GM12878 (cell line): ENCODE data around the gene CRYAB. TPM values are rescaled to one million over a fixed set of nuclear protein-coding genes. Genes with fewer than 3 reads are reported as not detected.

ENCODE experiments used
- ATAC-seq: fragments of 200-7000 bp; cut with Tn5 transposase; 3 replicates; pipeline ENCODE4 v1.9.1; 2020; ENCODE audit warnings: mild to moderate bottlenecking, moderate library complexity
- BruUV-seq: library from RNA; stranded (reverse); fragments of 400-500 nt; replicated peaks from 2 replicates; lab custom pipeline; 2021; lab: Mats Ljungman, UMichigan
- CTCF ChIA-PET: fragments of 300-600 bp; sonication (Branson Sonifier 250); formaldehyde crosslinking; extraction: SDS; loops from one replicate; lab custom pipeline; 2021; ENCODE audit warnings: inconsistent platforms; lab: Yijun Ruan, JAX
- POLR2A ChIA-PET: fragments of 350-600 bp; formaldehyde crosslinking; extraction: SDS; loops from one replicate; lab custom pipeline; 2021; ENCODE audit warnings: inconsistent platforms; lab: Charles Lee
- RAD21 ChIA-PET: fragments of 300-600 bp; sonication (Branson Sonifier 250); formaldehyde crosslinking; loops from one replicate; lab custom pipeline; 2023; ENCODE audit warnings: antibody characterized with exemption; ENCODE audit not compliant: unreplicated experiment; lab: Charles Lee
- SMC1A ChIA-PET: fragments of 300-600 bp; sonication (Branson Sonifier 250); formaldehyde crosslinking; loops from one replicate; lab custom pipeline; 2023; ENCODE audit not compliant: unreplicated experiment, uncharacterized antibody; lab: Charles Lee
- DNase-seq: peaks from one replicate; pipeline ENCODE4 v3.0.0-alpha.2; 2011; ENCODE audit warnings: low read depth, low spot score
- FAIRE-seq: peaks from 3 replicates; lab custom pipeline; 2011; peaks lifted over from hg19 to GRCh38; lab: Jason Lieb, UNC
- H2AFZ ChIP-seq: 2 replicates; pipeline ENCODE4 v1.6.0; 2011; ENCODE audit warnings: low read depth, low read length, control low read depth; ENCODE audit not compliant: control insufficient read depth
- H3K27ac ChIP-seq: 2 replicates; pipeline ENCODE4 v1.5.1; 2011; ENCODE audit warnings: control low read depth; ENCODE audit not compliant: control insufficient read depth, insufficient read depth
- H3K27me3 ChIP-seq, 2 experiments: replicated peaks in 1 of 2; 2 replicates each; pipeline versions ENCODE4 v1.6.0 to v1.6.1; 2011; ENCODE audit warnings: low read length in 1 of 2; ENCODE audit not compliant: control insufficient read depth in 2 of 2, insufficient read depth in 2 of 2
- H3K36me3 ChIP-seq, 2 experiments: 2 replicates each; pipeline ENCODE4 v1.5.1; 2011; ENCODE audit warnings: low read length in 1 of 2; ENCODE audit not compliant: control insufficient read depth in 2 of 2, insufficient read depth in 2 of 2
- H3K4me1 ChIP-seq: 2 replicates; pipeline ENCODE4 v1.6.1; 2011; ENCODE audit warnings: mild to moderate bottlenecking, low read length, moderate library complexity, mixed read lengths; ENCODE audit not compliant: control insufficient read depth, insufficient read depth
- H3K4me2 ChIP-seq: 2 replicates; pipeline ENCODE4 v1.6.0; 2011; ENCODE audit warnings: control low read depth; ENCODE audit not compliant: control insufficient read depth, insufficient read depth
- H3K4me3 ChIP-seq: fragments of 200-600 bp; sonication (generic); 2 replicates; pipeline ENCODE4 v1.5.1; 2016
- H3K79me2 ChIP-seq: 2 replicates; pipeline ENCODE4 v1.6.0; 2011; ENCODE audit warnings: low read length; ENCODE audit not compliant: control insufficient read depth, insufficient read depth
- H3K9ac ChIP-seq: 2 replicates; pipeline ENCODE4 v1.8.0; 2011; ENCODE audit warnings: low read length, control low read depth, mixed read lengths; ENCODE audit not compliant: control insufficient read depth, insufficient read depth
- H3K9me3 ChIP-seq: replicated peaks from 3 replicates; pipeline ENCODE4 v1.5.1; 2011; ENCODE audit warnings: mild to moderate bottlenecking, low read length; ENCODE audit not compliant: control insufficient read depth, insufficient read depth
- H4K20me1 ChIP-seq: 2 replicates; pipeline ENCODE4 v1.6.0; 2011; ENCODE audit not compliant: control insufficient read depth, insufficient read depth
- ASH2L ChIP-seq: fragments of 300-600, 200-600 bp; sonication (generic); IDR thresholded peaks from 2 replicates; pipeline ENCODE4 v1.6.1; 2017; ENCODE audit warnings: low read depth, mild to moderate bottlenecking, borderline replicate concordance
- BCL3 ChIP-seq: IDR thresholded peaks from 2 replicates; pipeline ENCODE4 v1.6.1; 2011; ENCODE audit warnings: borderline replicate concordance, low read depth, mild to moderate bottlenecking, moderate library complexity, low read length; ENCODE audit not compliant: insufficient read depth, poor library complexity, severe bottlenecking
- MEF2B ChIP-seq: fragments of 450-650 bp; IDR thresholded peaks from 2 replicates; pipeline ENCODE4 v1.6.1; 2018; ENCODE audit warnings: mild to moderate bottlenecking, moderate library complexity; ENCODE audit not compliant: partially characterized antibody, poor library complexity, severe bottlenecking
- TBL1XR1 ChIP-seq: IDR thresholded peaks from 2 replicates; pipeline ENCODE4 v1.6.1; 2012; ENCODE audit warnings: low read depth, low read length, improper control_type of control experiment
- ZBED1 ChIP-seq: IDR thresholded peaks from 2 replicates; pipeline ENCODE4 v1.6.1; 2016; ENCODE audit warnings: borderline replicate concordance
- WGBS: methylation state at CpG from one replicate; pipeline ENCODE4 v1.1.6; 2016; ENCODE audit warnings: low lambda C conversion rate; ENCODE audit not compliant: insufficient replicate concordance, insufficient coverage; ENCODE audit errors: missing lambda C conversion rate; 5-methylcytosine and 5-hydroxymethylcytosine counted together
- in situ Hi-C: fragments of 300-500 bp; cut with MboI; formaldehyde crosslinking; loops from 9 replicates; pipeline ENCODE4 v1.14.3; 2018; ENCODE audit warnings: mixed read lengths
- intact Hi-C: fragments of 100-400 bp; cut with micrococcal nuclease; formaldehyde crosslinking; loops from one replicate; pipeline ENCODE4 v1.14.2; 2022; ENCODE audit not compliant: unreplicated experiment
- polyA plus RNA-seq, 11 experiments: library from polyadenylated mRNA; depleted of rRNA in 4 of 11; unstranded in 6 of 11; stranded (reverse) in 5 of 11; fragments of >200 nt; fragmentation: Nextera tagmentation in 4 of 11; fragmentation: Illumina TruSeq in 1 of 11; extraction: Ambion mirVana in 4 of 11; extraction: Trizol in 1 of 11; gene quantifications; 1 replicate in 1 of 11; 2 replicates in 10 of 11; pipeline versions ENCODE4 v1.2.1 to v1.2.3, GENCODE V29; 2011 to 2016; ENCODE audit warnings: inconsistent platforms in 2 of 11, missing spikeins in 2 of 11, low read depth in 1 of 11
- total RNA-seq, 4 experiments: library from RNA; depleted of rRNA in 3 of 4; stranded (reverse); fragments of >200 nt in 3 of 4; fragmentation: Illumina TruSeq in 1 of 4; extraction: Trizol in 1 of 4; gene quantifications; 2 replicates each; pipeline versions ENCODE4 v1.2.1 to v1.2.3, GENCODE V29; 2013 to 2021

The CRYAB gene
- total and polyA plus RNA-seq, 10 of the 15 experiments (the other 5 are each of a cell fraction or from before 2014, with no cell fraction given): 0.72 to 1.0 TPM; not detected in 8

GRCh38 chr11:111935317-111936039 lies 23.9 kb upstream of the CRYAB start (continued):
- TF ChIP-seq TBL1XR1 (no peak), BCL3 (no peak), MEF2B (no peak), ASH2L (no peak)

GRCh38 chr11:111934306-111934705 lies 22.7 kb upstream of the CRYAB start:
- intact Hi-C loops: loop anchor here (2.0 to 10.0 kb wide), 3 partner anchors 48 to 346 kb away; partner anchors contain the start of gene BCO2
- no TSS peak for BruUV-seq

More at GRCh38 chr11:111934306-111934705, 22.7 kb upstream of the CRYAB start:
- POLR2A ChIA-PET: interaction anchor here (0.9 kb wide), 1 partner anchor 48 kb away, joined by 3 read pairs; no protein-coding TSS in a partner anchor
- 88% methylated on average over 1 of the region's 1 CpG for whole genome bisulfite sequencing
- FAIRE-seq (no peak), DNase-seq (no peak), ATAC-seq (no peak)
- Histone ChIP-seq H3K9me3 (no peaks in the 10 kb centered on the region), H3K27me3 (0 out of 4 replicates have a peak, but pooled peaks cover 0 to 1% of the 10 kb centered on the region in 2 experiments), H3K4me2 (no peak overlapping the region), H2AFZ (no peak overlapping the region), H3K27ac (no peak overlapping the region), H3K4me3 (no peak overlapping the region), H4K20me1 (no peaks in the 10 kb centered on the region), H3K4me1 (peaks cover 22% of the 10 kb centered on the region), H3K79me2 (no peaks in the 10 kb centered on the region), H3K9ac (no peak overlapping the region), H3K36me3 (no peaks in the 10 kb centered on the region)
- no peak for TF ChIP-seq ZBED1
- SMC1A ChIA-PET: interaction anchor here (0.6 to 4.5 kb wide), 7 partner anchors 25 to 285 kb away, joined by 3 to 30 read pairs (median 3); partner anchors contain the start of gene BCO2
- RAD21 ChIA-PET: interaction anchor here (1.1 to 10.8 kb wide), 2 partner anchors 46 to 63 kb away, joined by 3 to 109 read pairs; partner anchors contain the start of gene ALG9
- in situ Hi-C loops: loop anchor here (10.0 kb wide), 1 partner anchor 340 kb away; no protein-coding TSS in a partner anchor
- CTCF ChIA-PET: interaction anchor here (0.8 to 9.2 kb wide), 7 partner anchors 11 to 345 kb away, joined by 3 to 180 read pairs (median 4); partner anchors contain the start of gene BCO2
